ENCODE results near the gene ZNF750.
"Not testable (repeated sequence)": the region's sequence is repeated elsewhere in the genome, so short reads cannot be mapped to it uniquely, and the experiment has no call there.

The ZNF750 gene

DNA sequence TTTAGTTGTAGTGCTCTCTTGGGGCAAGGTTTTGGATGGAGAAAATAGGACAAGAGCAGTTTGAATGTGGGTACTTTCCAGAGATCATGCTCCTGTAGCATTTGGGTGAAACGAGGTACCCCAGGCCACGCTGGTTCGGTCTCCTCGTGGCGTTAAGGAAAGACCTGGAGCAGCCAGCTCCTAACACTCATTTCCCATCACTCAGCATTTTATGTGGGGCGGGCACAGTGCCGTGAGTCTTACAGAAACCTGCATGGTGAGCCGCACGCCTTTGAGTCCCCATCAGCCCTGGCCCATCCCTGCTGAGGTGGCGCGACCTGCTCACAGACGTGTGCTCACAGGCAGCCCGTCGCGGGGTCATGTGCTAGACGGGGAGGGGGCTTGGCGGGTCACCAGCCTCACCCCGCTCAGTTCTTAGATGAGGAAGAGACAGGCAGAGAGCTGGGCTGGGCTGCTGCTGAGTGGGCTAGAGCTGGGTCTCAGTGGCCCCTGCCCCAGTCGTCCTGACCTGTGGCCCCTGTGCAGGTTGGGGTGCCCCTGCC lies 50.7 kb downstream of the ZNF750 start:
- no peak overlapping the region for H3K27ac ChIP-seq (ENCODE audit: low read length)
- no peaks in the 10 kb centered on the region for H3K27me3 ChIP-seq (ENCODE audit: low read depth, low read length)
- no peak overlapping the region for H3K4me3 ChIP-seq (ENCODE audit: low read length)
- TF ChIP-seq, protein P1, sequence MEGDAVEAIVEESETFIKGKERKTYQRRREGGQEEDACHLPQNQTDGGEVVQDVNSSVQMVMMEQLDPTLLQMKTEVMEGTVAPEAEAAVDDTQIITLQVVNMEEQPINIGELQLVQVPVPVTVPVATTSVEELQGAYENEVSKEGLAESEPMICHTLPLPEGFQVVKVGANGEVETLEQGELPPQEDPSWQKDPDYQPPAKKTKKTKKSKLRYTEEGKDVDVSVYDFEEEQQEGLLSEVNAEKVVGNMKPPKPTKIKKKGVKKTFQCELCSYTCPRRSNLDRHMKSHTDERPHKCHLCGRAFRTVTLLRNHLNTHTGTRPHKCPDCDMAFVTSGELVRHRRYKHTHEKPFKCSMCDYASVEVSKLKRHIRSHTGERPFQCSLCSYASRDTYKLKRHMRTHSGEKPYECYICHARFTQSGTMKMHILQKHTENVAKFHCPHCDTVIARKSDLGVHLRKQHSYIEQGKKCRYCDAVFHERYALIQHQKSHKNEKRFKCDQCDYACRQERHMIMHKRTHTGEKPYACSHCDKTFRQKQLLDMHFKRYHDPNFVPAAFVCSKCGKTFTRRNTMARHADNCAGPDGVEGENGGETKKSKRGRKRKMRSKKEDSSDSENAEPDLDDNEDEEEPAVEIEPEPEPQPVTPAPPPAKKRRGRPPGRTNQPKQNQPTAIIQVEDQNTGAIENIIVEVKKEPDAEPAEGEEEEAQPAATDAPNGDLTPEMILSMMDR (IDR thresholded peaks at IDR 0.05; ENCODE audit: low read depth, low read length) = no peak
- TF ChIP-seq EZH2phosphoT487 (IDR thresholded peaks at IDR 0.05; ENCODE audit: low read depth) = no peak
- H3K36me3 ChIP-seq (replicated peaks; ENCODE audit: low read depth, low read length) = peaks cover 7% of the 10 kb centered on the region
- H3K4me2 ChIP-seq (ENCODE audit: low read length) = no peak overlapping the region
- H3K4me1 ChIP-seq (ENCODE audit: low read length) = no peaks in the 10 kb centered on the region
- no peaks in the 10 kb centered on the region for H3K9me3 ChIP-seq (ENCODE audit: insufficient read depth, low read length)
- H3K9ac ChIP-seq (ENCODE audit: low read length) = no peak overlapping the region
- H4K20me1 ChIP-seq (ENCODE audit: insufficient read depth, low read length) = peaks cover 6% of the 10 kb centered on the region
- H3K79me2 ChIP-seq (ENCODE audit: low read length) = no peaks in the 10 kb centered on the region
- H2AFZ ChIP-seq (ENCODE audit: low read depth, low read length) = no peak overlapping the region

DNA sequence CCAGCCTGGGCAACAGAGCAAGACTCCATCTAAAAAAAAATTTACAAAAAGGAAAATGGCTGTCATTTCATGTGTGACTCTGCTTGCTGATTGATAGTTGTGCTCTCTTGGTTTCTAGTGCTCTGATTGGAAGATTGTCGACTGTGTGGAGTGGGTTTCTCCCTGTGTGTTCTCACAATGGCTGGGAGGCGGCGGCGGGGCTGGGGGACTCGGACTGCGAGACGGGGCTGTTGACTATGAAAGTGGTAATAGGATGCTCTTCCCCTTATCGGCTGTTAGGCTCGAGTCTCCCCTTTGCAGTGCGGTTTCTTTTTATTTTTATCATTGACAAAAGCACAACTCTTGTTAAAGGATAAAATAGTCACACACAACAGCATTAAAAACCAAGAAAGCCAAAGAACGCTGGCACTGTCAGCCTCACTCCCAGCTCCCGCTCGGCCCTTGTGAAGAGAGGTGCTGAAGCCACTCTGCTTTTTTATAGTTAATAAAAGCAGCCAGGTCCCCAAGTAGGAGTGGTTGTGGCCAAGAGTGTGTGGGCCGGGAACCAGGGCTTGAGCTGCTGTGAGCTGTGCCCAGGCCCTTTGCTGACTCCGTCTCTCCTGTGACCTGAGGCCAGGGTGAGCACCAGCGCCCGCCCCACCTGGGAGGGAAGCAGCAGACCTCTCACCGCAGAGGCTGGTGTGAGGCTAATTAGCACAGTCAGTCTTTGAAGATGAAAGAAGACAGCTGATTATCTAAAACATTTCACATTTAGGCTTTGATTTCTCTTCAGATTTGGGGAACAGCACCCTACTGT lies 51.4 kb downstream of the ZNF750 start:
- H2AFZ ChIP-seq (ENCODE audit: low read depth, low read length) = no peak overlapping the region
- H3K4me3 ChIP-seq (ENCODE audit: low read length) = no peak overlapping the region
- H3K27ac ChIP-seq (ENCODE audit: low read length) = no peak overlapping the region
- no peak overlapping the region for H3K9ac ChIP-seq (ENCODE audit: low read length)
- H3K4me2 ChIP-seq (ENCODE audit: low read length) = no peak overlapping the region
- H3K9me3 ChIP-seq (ENCODE audit: insufficient read depth, low read length) = no peaks in the 10 kb centered on the region
- H3K27me3 ChIP-seq (ENCODE audit: low read depth, low read length) = no peaks in the 10 kb centered on the region
- TF ChIP-seq, protein P1 (IDR thresholded peaks at IDR 0.05; ENCODE audit: low read depth, low read length) = no peak
- no peak for TF ChIP-seq EZH2phosphoT487 (IDR thresholded peaks at IDR 0.05; ENCODE audit: low read depth)
- H3K36me3 ChIP-seq (replicated peaks; ENCODE audit: low read depth, low read length) = peaks cover 9% of the 10 kb centered on the region
- H4K20me1 ChIP-seq (ENCODE audit: insufficient read depth, low read length) = peaks cover 6% of the 10 kb centered on the region
- no peaks in the 10 kb centered on the region for H3K4me1 ChIP-seq (ENCODE audit: low read length)
- H3K79me2 ChIP-seq (ENCODE audit: low read length) = no peaks in the 10 kb centered on the region

DNA sequence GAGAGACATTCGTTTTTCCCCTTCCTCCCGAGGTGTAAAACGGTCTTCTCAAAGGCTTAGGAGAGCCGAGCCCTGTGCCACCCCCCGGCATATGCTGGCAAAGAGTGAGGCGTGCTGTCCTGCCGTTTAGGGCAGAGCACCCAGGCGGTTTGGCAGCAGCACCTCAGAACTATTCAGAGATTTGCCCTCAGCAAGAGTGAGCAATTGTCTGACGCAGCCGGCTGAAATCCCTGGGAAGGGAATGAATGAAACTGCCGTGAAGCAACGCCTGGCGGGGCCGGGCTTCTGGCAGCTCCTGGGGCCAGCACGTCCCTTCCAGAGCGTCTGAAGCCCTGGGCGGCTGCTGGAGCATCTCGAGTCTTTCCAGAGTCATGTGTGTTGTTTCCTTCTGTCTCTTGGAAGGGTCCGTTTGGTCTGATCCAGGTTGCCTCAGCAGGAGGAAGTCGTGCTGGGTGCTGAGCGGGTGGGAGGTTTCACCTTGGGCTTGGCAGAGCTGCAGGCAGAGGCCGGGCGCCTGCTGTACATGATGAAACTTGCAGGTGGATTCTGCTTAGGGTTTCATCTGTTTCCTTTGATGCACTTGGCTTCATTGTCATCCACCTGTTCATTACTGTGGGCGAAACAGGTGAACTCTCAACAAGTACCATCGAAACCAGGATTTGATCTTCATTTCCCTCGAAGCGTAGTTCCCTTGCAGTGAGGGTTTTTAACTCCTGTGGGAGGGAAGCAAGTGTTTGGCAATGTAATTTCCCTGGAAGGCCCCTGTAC lies 52.6 kb downstream of the ZNF750 start:
- Histone ChIP-seq H3K9ac (ENCODE audit: low read length) (no peak overlapping the region), H3K4me1 (ENCODE audit: low read length) (no peaks in the 10 kb centered on the region; the same call in 1 of the 2 replicates), H3K9me3 (ENCODE audit: insufficient read depth, low read length) (no peaks in the 10 kb centered on the region), H3K36me3 (replicated peaks; ENCODE audit: low read depth, low read length) (peaks cover 13% of the 10 kb centered on the region), H3K4me2 (ENCODE audit: low read length) (no peak overlapping the region), H3K27ac (ENCODE audit: low read length) (no peak overlapping the region), H3K79me2 (ENCODE audit: low read length) (no peaks in the 10 kb centered on the region), H3K4me3 (ENCODE audit: low read length) (no peak overlapping the region), H4K20me1 (ENCODE audit: insufficient read depth, low read length) (peaks cover 3% of the 10 kb centered on the region; the same call in 1 of the 2 replicates), H3K27me3 (ENCODE audit: low read depth, low read length) (no peaks in the 10 kb centered on the region), H2AFZ (ENCODE audit: low read depth, low read length) (no peak overlapping the region)
- no peak for TF ChIP-seq EZH2phosphoT487 (IDR thresholded peaks at IDR 0.05; ENCODE audit: low read depth)
- TF ChIP-seq, protein P1 (IDR thresholded peaks at IDR 0.05; ENCODE audit: low read depth, low read length) = no peak

DNA sequence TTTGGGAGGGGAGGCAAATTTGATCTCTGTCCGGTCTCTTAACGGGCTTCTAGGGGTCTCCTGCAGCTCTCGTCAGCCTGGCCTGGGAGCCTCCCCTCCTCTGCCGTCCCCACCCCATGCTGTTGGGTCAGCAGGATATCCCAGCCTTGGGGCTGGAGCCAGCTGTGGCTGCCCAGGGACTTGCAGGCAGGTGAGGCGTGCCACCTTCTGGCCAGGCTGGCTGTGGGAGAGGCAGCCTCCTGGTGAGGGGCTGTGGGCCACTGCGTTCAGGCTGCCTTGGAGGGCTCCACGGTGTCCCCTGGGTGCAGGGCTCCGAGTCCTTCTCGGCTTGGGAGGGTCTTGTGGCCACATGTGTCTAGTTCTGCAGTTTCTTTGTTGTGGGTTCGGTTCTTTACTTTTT lies 53.4 kb downstream of the ZNF750 start:
- H3K9ac ChIP-seq (ENCODE audit: low read length) = no peak overlapping the region
- no peak overlapping the region for H3K27ac ChIP-seq (ENCODE audit: low read length)
- H3K27me3 ChIP-seq (ENCODE audit: low read depth, low read length) = no peaks in the 10 kb centered on the region
- no peaks in the 10 kb centered on the region for H3K79me2 ChIP-seq (ENCODE audit: low read length)
- peaks cover 7% of the 10 kb centered on the region; the same call in 1 of the 2 replicates for H4K20me1 ChIP-seq (ENCODE audit: insufficient read depth, low read length)
- peaks cover 9% of the 10 kb centered on the region for H3K36me3 ChIP-seq (replicated peaks; ENCODE audit: low read depth, low read length)
- H3K4me2 ChIP-seq (ENCODE audit: low read length) = no peak overlapping the region
- no peak overlapping the region for H2AFZ ChIP-seq (ENCODE audit: low read depth, low read length)
- peaks cover 3% of the 10 kb centered on the region; the same call in 1 of the 2 replicates for H3K4me1 ChIP-seq (ENCODE audit: low read length)
- H3K9me3 ChIP-seq (ENCODE audit: insufficient read depth, low read length) = no peaks in the 10 kb centered on the region
- H3K4me3 ChIP-seq (ENCODE audit: low read length) = no peak overlapping the region
- no peak for TF ChIP-seq EZH2phosphoT487 (IDR thresholded peaks at IDR 0.05; ENCODE audit: low read depth)
- TF ChIP-seq, protein P1 (IDR thresholded peaks at IDR 0.05; ENCODE audit: low read depth, low read length) = no peak

DNA sequence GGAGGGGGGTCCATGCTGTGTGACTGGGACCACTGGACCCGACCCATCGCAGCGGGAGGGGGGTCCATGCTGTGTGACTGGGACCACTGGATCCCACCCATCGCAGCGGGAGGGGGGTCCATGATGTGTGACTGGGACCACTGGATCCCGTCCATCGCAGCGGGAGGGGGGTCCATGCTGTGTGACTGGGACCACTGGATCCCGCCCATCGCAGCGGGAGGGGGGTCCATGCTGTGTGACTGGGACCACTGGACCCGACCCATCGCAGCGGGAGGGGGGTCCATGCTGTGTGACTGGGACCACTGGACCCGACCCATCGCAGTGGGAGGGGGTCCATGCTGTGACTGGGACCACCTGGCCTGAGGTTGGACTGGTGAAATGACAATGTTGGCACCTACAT lies 54.2 kb downstream of the ZNF750 start:
- H2AFZ ChIP-seq (ENCODE audit: low read depth, low read length); H3K4me2 ChIP-seq (ENCODE audit: low read length); H4K20me1 ChIP-seq (ENCODE audit: insufficient read depth, low read length); H3K27me3 ChIP-seq (ENCODE audit: low read depth, low read length); H3K9me3 ChIP-seq (ENCODE audit: insufficient read depth, low read length); H3K4me3 ChIP-seq (ENCODE audit: low read length); H3K27ac ChIP-seq (ENCODE audit: low read length); H3K79me2 ChIP-seq (ENCODE audit: low read length); H3K36me3 ChIP-seq (replicated peaks; ENCODE audit: low read depth, low read length); H3K9ac ChIP-seq (ENCODE audit: low read length); H3K4me1 ChIP-seq (ENCODE audit: low read length): not testable (repeated sequence)
